SH-SY5Y (cell line): ENCODE data around the gene TRPC4AP.

Experiments used
- GATA2 ChIP-seq: IDR thresholded peaks from 2 replicates; pipeline ENCODE4 v1.6.1; 2011; ENCODE audit warnings: mild to moderate bottlenecking, low read depth, low read length
- GATA3 ChIP-seq: IDR thresholded peaks from 2 replicates; pipeline ENCODE4 v1.6.1; 2011; ENCODE audit warnings: low read depth, mild to moderate bottlenecking, low read length, moderate library complexity

The TRPC4AP gene

DNA sequence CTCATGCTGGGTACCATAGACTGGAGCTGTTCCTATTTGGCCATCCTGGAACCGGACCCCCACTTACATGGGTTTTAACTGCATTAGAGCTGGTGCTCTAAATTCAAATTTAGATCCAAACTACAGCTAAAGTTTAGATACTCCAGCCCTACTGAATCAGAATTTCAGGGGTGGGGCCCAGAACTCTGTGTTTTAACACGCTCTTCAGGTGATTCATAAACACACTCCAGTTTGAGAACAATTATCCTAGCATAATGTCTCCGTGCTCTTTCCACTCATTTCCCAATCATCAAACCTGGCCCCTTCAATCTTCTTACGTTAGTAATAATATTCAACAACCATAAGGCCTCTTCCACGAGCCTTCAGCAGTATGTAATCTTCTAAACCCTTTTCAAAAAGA, 15.3 kb downstream of the TRPC4AP start:
- TF ChIP-seq GATA3: no peak
- no peak for TF ChIP-seq GATA2

DNA sequence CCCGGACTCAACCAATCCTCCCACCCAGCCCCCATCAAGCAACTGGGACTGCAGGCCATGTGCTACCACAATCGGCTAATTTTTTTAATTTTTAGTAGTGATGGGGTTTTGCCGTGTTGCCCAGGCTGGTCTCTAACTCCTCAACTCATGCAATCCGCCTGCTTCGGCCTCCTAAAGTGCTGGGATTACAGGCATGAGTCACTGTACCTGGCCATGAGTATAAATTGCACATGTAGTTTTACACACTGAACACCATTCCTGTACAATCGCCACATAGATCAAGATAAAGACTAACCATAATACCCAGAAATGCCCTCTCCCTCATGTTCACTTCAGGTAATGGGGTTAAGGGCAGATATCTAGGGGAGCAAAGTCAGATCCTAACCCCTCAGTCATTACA, 26.4 kb downstream of the TRPC4AP start:
- TF ChIP-seq GATA2 (no peak), GATA3 (no peak)

DNA sequence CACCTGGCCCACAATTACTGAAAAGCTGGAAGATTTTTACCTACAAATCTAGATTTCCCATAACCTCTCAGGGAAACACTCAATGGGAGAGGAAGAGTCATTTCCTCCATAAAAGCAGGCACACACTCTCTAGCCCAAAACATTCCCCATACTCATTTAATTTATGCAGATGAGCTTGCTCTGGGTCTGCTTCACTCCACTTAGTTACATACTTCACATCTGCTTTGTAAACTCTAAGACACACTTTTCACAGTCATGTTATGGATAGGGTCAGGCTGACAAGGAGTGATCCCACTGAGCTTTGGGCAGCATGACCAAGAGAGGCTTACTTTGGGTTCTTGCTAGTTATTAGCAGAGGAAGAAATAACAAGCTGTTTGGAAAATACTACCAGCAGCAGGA, 27.4 kb downstream of the TRPC4AP start:
- TF ChIP-seq GATA3 (no peak), GATA2 (no peak)

DNA sequence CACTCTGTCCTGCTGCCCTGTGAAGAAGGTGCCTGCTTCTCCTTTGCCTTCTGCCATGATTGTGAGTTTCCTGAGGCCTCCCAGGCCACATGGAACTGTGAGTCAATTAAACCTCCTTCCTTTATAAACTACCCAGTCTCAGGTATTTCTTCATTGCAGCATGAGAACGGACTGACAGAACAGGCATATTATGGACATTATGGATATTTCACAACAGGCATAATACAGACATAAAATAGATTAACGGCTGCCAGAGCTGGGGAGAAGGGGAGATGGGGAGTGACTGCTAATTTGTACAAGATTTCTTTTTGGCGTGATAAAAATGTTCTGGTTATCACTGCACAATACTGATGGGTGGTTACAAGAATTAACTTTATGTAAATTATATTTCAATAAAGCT, 29.4 kb downstream of the TRPC4AP start:
- TF ChIP-seq GATA2 (no peak), GATA3 (no peak)

DNA sequence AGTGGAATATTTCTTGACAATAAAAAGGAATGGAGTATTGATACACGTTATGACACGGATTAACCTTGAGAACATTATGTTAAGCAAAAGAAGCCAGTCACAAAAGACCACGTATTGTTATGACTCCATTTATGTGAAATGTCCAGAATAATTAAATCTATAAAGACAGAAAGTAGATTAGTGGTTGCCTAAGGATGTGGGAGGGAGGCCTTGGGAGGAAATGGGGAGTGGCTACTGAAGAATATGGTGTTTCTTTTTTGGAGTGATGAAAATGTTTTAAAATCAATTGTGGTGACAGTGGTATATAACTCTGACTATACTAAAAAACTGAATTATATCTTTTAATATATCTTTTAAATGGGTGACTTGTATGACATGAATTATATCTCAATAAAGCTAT, 30.1 kb downstream of the TRPC4AP start:
- TF ChIP-seq GATA3 (no peak), GATA2 (no peak)

DNA sequence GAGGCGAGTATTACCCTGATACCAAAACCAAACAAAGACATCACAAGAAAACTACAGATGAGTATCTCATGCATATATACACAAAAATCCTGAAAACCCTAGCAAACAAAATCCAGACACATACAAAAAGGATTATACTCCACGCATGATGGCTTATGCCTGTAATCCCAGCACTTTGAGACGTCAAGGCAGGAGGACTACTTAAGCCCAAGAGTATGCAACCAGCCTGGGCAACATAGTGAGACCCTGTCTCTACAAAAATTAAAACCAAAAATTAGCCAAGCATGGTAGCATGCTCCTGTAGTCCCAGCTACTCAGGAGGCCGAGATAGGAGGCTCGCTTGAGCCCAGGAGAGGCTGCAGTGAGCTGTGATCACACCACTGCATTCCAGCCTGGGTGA, 32.4 kb downstream of the TRPC4AP start:
- TF ChIP-seq GATA2 (no peak), GATA3 (no peak)

DNA sequence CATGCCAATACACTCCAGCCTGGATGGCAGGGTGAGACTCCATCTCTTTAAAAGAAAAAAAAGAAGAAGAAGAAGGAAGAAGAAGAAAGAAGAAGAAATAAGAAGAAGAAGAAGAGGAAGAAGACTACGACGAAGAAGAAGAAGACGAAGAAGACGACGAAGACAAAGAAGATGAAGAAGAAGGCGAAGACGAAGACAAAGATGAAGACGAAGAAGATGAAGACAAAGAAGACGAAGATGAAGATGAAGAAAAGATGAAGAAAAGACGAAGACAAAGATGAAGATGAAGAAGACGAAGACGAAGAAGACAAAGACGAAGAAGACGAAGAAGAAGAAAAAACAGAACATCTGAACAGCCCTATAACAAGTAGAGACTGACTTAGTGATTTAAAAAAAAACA, 33.0 kb downstream of the TRPC4AP start:
- no peak for TF ChIP-seq GATA2
- no peak for TF ChIP-seq GATA3

DNA sequence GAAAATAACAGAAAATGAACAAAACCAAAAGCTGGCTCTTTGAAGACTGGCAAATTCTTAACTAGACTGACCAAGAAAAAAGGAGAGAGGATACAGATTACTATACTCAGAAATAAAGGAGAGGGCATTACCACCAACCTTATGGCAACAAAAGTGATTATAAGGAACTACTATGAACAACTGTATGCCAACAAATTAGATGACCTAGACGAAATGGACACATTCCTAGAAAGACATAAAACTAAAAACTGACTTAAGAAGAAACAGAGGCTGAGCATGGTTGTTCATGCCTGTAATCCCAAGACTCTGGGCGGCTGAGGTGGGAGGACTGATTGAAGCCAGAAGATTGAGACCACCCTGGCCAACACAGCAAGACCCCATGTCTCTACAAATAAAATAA, 33.5 kb downstream of the TRPC4AP start:
- no peak for TF ChIP-seq GATA3
- TF ChIP-seq GATA2: no peak

DNA sequence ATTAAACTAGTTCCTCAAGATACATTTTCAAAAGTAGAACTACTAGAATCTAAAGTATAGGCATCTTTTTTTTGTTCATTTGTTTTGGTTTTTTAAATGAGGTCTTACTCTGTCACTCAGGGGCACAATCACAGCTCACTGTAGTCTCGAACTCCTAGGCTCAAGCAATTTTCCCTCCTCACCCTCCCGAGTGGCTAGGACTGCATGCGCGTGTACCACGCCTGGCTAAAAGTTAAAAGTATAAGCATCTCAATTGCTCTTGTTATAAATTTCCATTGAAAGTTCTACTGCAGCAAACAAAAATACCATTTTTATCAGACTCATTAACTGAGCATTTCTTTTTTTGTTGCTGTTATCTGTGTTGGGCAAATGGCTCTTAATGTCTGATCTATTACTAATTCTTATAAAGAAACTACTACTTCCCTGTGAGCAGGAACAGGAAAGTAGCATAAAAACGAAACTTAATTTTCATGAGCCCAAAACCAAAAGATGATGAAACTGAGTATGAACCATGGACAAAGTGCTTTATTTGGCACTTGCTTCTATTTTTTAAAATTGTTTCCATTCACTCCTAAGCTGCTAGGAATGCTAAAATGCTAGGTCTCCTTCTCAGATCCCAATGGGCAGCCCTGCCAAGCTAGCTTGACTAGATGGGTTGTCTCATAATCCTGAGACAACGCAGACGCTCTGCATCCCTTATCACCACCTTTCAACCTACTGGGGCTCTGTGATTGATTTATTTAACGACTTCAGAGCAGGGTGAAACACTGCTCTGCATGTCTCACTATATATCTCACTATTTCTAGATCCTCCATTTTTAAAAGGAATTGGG, 36.9 kb downstream of the TRPC4AP start:
- TF ChIP-seq GATA3 (no peak), GATA2 (no peak)

DNA sequence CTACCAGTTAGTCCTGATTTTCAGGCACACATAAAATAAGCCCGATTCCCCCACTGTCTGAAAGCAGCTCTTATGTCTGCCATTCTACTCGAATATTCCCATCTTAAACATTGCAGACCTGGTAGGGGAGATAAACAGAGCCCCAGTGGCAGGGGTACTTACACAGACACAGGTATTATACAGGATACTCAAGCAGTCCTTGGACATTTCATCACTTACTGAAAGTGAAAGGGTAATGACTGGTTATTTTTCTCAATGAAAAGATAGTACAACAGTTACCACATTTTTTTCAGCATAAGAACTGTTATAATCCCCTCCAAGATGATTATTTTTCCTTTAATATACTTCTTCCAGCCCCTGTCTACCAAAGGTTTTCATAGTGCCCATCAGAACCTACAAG, 37.8 kb downstream of the TRPC4AP start:
- TF ChIP-seq GATA2 (no peak), GATA3 (no peak)

DNA sequence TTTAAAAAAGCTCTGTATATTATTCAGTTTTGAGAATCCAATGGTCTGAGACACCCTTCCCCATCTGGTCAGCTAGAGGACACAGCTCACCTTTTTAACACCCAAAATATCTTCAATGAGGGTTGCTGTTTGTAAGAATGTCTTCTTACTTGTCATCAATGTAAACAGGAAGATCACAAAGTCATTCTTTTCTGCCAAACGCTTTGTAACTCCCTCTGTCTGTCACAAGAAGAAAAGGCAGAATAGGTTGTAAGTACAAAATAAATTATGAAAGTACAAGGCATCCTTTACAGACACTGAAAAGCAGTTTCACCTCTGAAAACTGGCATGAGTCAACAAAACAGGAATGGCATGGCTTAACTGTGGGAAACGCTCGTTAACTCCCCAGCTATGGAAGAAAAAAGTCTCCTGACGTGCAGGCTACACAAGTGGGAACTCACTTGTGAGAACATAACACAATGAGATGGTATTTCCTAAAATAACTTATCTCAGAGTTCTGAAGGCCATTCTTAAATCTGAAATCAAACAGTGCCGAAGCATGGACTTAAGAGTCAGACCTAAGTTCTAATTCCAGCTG, 42.7 kb downstream of the TRPC4AP start:
- TF ChIP-seq GATA3 (no peak), GATA2 (no peak)

DNA sequence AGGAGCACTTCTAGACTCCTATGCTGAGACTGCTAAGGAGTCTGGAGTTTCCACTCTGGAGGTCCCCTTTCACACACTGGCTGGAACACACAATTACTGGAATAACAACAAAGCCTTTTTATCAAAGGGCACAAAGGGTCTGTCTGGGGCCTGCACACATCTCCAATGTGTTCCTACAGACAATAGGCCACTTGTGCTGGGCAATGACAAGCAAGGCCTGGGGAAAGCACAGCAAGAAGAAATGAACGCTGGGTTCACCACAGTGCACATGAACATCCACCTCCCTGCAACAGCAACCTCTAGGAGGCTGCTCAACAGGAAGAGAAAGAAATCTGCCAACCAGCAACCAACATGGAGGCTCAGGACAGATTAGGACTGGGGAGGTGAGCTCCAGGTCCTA, 43.9 kb downstream of the TRPC4AP start:
- TF ChIP-seq GATA3 (no peak), GATA2 (no peak)

DNA sequence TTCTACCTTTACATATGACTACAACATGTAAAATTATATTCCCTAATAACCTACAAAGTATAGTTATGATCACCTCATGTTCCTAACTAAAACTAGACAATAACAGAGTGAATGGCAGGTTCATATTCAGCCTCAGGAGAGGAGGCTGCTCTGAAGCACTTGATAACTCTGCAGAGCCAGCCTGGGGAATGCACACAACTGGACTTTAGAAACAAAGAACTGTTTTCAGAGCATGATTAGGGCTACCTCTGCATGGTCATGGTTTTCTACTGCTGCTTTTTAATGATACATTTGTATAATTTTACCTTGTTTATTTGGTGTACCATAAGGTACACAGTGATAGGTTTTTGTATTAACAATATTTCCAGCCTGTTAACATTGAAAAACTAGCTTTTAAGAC, 50.3 kb downstream of the TRPC4AP start:
- TF ChIP-seq GATA3 (no peak), GATA2 (no peak)

DNA sequence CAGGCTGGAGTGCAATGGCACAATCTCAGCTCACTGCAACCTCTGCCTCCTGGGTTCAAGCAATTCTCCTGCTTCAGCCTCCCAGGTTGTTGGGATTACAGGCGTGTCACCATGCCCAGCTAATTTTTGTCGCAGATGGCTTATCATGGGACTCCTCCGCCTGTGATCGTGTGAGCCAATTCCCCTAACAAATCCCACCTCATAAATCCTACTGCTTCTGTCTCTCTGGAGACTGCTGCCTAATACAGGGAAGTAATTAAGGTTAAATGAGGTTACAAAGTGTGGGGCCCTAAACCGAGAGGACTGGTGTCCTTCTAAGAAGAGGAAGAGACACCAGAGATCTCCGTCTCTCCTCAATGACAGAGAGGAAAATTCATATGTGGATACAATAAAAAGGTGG, 52.0 kb downstream of the TRPC4AP start:
- TF ChIP-seq GATA2: no peak
- TF ChIP-seq GATA3: no peak

DNA sequence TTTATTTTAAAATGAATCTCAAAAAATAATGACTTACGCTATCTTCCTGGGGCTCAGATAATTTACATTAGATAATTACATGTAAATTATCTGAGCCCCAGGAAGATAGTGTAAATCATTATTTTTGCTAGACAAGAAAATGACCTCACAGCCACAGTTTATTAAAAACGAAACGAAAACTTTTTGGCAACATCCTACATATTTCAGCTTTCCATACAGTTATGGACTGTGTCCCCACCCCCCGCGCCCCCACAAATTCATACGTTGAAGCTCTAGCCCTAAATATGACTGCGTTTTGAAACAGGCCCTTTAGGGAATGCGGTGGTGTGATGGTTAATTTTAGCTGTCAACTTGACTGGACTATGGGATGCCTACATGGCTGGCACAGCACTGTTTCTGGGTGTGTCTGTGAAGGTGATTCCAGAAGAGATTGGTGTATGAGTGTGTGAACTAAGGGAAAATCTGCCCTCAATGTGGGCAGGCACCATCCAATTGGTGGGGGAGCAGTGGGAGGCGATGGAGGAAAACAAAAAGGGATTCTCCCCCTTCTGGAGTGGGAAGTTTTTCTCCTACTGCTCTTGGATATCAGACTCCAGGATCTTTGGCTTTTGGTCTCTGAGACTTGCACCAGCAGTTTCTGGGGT, 52.6 kb downstream of the TRPC4AP start:
- TF ChIP-seq GATA2: no peak
- TF ChIP-seq GATA3: no peak
